Ishikawa (cell line): ENCODE results near the gene FAM186B.
A peak's percentile ranks its signal among the peaks of the same experiment; 100 is the strongest.

Experiments used
- CEBPB ChIP-seq: IDR thresholded peaks from 2 replicates; pipeline ENCODE4 v1.6.1; 2012
- CREB1 ChIP-seq: IDR thresholded peaks from 2 replicates; pipeline ENCODE4 v1.6.1; 2012; ENCODE audit warnings: low read depth
- EGR1 ChIP-seq: IDR thresholded peaks from 2 replicates; pipeline ENCODE4 v1.6.1; 2012
- EP300 ChIP-seq: IDR thresholded peaks from 2 replicates; pipeline ENCODE4 v1.6.1; 2012; ENCODE audit warnings: borderline replicate concordance
- FOXM1 ChIP-seq: IDR thresholded peaks from 2 replicates; pipeline ENCODE4 v1.6.1; 2012; ENCODE audit warnings: low read depth, borderline replicate concordance
- MAX ChIP-seq: IDR thresholded peaks from 2 replicates; pipeline ENCODE4 v1.6.1; 2012
- NFIC ChIP-seq: IDR thresholded peaks from 2 replicates; pipeline ENCODE4 v1.6.1; 2012
- RAD21 ChIP-seq: IDR thresholded peaks from 2 replicates; pipeline ENCODE4 v1.6.1; 2012; ENCODE audit warnings: low read depth
- TAF1 ChIP-seq: IDR thresholded peaks from 2 replicates; pipeline ENCODE4 v1.6.1; 2012; ENCODE audit warnings: low read depth, mild to moderate bottlenecking
- TCF12 ChIP-seq: IDR thresholded peaks from 2 replicates; pipeline ENCODE4 v1.6.1; 2012; ENCODE audit warnings: low read depth
- TEAD4 ChIP-seq: IDR thresholded peaks from 2 replicates; pipeline ENCODE4 v1.6.1; 2012
- USF1 ChIP-seq: IDR thresholded peaks from 2 replicates; pipeline ENCODE4 v1.6.1; 2012
- YY1 ChIP-seq: IDR thresholded peaks from 2 replicates; pipeline ENCODE4 v1.6.1; 2012; ENCODE audit warnings: low read depth
- ZBTB7A ChIP-seq: IDR thresholded peaks from 2 replicates; pipeline ENCODE4 v1.6.1; 2012; ENCODE audit warnings: low read depth
- TF ChIP-seq, protein P1 (sequence below): IDR thresholded peaks from 2 replicates; pipeline ENCODE4 v1.6.1; 2012; ENCODE audit warnings: low read depth, mild to moderate bottlenecking

Gene FAM186B

GRCh38 chr12:49582201-49582600 lies 23.2 kb downstream of the FAM186B start:
- TF ChIP-seq ZBTB7A (no peak), TCF12 (no peak), TAF1 (no peak), CREB1 (no peak), TEAD4 (no peak), EP300 (no peak), RAD21 (no peak), YY1 (no peak), CEBPB (no peak), EGR1 (no peak), FOXM1 (no peak), MAX (no peak)

- TF ChIP-seq FOXM1 (no peak), TCF12 (peak; percentile 68), ZBTB7A (no peak), EGR1 (no peak), RAD21 (peak; percentile 97), CEBPB (no peak), TEAD4 (peak; percentile 44; the same call in 1 of the 2 replicates), EP300 (no peak)
Measured at GRCh38 chr12:49580572-49581535, 24.6 kb downstream of the FAM186B start.

DNA sequence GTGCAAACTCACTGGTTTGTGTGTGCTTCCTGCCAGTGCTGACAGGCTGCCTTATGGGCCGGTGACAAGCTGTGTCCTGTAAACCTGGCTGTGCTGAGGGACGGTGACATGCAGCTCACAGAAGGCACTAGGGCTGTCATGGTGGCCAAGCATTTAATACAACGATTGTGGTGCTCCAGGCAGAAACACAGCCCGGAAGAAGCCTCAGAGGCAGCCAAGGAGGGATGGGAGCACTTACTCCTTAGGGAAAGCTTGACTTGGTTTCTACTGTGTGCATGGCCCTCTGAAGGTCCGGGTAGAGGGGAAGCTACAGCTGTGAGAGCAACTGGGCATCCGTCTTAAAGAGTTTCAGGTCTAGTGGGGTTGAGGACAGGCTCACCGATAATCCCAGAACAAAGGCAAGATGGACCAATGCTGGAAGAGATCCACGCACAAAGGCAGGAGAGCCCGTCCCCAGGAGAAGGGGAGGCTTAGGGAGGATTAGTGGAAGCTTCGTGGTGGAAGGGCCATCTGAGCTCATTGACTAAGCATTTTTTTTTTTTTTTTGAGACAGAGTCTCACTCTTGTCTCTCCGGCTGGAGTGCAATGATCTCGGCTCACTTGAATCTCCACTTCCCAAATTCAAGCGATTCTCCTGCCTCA lies 26.8 kb downstream of the FAM186B start:
- no peak for TF ChIP-seq YY1
- TF ChIP-seq EGR1: no peak
- no peak for TF ChIP-seq CREB1
- no peak for TF ChIP-seq CEBPB
- no peak for TF ChIP-seq NFIC
- TF ChIP-seq, protein P1, sequence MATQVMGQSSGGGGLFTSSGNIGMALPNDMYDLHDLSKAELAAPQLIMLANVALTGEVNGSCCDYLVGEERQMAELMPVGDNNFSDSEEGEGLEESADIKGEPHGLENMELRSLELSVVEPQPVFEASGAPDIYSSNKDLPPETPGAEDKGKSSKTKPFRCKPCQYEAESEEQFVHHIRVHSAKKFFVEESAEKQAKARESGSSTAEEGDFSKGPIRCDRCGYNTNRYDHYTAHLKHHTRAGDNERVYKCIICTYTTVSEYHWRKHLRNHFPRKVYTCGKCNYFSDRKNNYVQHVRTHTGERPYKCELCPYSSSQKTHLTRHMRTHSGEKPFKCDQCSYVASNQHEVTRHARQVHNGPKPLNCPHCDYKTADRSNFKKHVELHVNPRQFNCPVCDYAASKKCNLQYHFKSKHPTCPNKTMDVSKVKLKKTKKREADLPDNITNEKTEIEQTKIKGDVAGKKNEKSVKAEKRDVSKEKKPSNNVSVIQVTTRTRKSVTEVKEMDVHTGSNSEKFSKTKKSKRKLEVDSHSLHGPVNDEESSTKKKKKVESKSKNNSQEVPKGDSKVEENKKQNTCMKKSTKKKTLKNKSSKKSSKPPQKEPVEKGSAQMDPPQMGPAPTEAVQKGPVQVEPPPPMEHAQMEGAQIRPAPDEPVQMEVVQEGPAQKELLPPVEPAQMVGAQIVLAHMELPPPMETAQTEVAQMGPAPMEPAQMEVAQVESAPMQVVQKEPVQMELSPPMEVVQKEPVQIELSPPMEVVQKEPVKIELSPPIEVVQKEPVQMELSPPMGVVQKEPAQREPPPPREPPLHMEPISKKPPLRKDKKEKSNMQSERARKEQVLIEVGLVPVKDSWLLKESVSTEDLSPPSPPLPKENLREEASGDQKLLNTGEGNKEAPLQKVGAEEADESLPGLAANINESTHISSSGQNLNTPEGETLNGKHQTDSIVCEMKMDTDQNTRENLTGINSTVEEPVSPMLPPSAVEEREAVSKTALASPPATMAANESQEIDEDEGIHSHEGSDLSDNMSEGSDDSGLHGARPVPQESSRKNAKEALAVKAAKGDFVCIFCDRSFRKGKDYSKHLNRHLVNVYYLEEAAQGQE: no peak
- TF ChIP-seq MAX: no peak
- no peak for TF ChIP-seq TAF1
- TF ChIP-seq RAD21: no peak
- TF ChIP-seq ZBTB7A: no peak
- no peak for TF ChIP-seq TCF12
- TF ChIP-seq EP300: no peak
- TF ChIP-seq USF1: no peak

DNA sequence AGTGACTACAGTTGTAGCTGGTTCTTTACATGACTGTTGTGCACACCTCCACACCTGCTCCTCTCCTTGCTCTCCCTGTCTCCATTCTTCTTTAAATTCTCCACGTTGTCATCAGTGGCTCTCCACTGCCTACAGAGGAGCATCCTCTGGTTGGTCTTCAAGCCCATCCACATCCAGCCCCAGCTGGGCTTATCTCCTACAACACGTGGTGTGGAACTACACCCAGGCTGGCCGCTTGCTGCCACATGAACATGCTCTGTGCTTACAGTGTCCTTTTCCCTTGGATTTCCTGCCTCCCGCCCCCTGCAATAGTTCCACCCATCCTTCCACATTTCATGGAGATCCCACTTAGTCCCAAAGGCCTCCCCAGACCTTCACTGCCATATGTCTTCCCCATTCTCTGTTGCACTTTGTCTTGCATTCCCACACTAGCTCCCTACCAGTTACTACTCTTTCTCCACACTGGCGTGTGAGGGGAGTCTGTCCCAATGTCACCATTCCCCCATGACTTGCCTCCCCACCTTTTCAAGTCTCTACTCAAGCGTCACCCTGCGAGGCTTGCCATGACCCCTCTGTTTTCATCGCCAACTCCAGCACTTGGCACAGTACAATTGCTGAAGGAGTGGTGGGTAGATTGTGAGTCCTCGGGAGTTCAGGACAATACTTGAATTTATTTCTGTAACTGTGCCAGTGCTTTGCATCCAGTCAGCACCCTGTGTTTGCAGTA lies 27.7 kb downstream of the FAM186B start:
- TF ChIP-seq CREB1 (no peak), MAX (no peak), CEBPB (no peak), NFIC (no peak), TAF1 (no peak), ZBTB7A (no peak), EP300 (no peak), TEAD4 (no peak), YY1 (no peak), EGR1 (no peak), TCF12 (no peak), USF1 (no peak)
- TF ChIP-seq, protein P1: no peak
